GM12878 (cell line): ENCODE results near the gene STK35.

Source experiments
- POLR2AphosphoS2 ChIP-seq: IDR thresholded peaks from 2 replicates; pipeline ENCODE4 v1.6.1; 2011; ENCODE audit warnings: low read depth, mild to moderate bottlenecking, low read length, improper control_type of control experiment, moderate library complexity
- TF ChIP-seq, protein P1 (sequence below), 3 experiments: IDR thresholded peaks in 2 of 3; conservative IDR thresholded peaks in 1 of 3; 2 replicates each; pipeline ENCODE4 v1.5.1; 2011; ENCODE audit warnings: low read depth in 3 of 3, low read length in 3 of 3, mild to moderate bottlenecking in 3 of 3, control low read depth in 2 of 3, moderate library complexity in 2 of 3, inconsistent platforms in 1 of 3, mixed read lengths in 1 of 3; ENCODE audit not compliant: control insufficient read depth in 2 of 3, insufficient read depth in 1 of 3; ENCODE audit errors: extremely low read depth in 1 of 3

DNA sequence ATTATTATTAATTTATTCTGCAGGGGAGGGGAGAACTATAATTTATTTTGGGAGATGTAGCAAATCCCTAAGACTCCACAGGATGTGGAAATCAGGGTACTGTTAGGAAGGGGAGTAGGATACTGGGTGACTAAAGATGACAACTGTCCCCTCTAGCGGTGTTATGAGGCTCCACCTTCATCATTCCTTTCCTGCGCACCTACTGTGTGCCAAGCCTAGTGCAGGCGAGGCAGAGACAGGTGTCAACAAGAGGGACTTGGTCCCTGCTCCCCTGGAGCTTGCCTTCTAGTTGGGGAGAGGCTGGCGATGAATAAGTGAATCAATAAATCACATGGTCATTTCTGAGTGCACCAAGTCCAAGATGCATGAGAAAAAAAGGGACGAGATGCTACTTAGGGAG, 65.5 kb downstream of the STK35 start:
- TF ChIP-seq, protein P1, sequence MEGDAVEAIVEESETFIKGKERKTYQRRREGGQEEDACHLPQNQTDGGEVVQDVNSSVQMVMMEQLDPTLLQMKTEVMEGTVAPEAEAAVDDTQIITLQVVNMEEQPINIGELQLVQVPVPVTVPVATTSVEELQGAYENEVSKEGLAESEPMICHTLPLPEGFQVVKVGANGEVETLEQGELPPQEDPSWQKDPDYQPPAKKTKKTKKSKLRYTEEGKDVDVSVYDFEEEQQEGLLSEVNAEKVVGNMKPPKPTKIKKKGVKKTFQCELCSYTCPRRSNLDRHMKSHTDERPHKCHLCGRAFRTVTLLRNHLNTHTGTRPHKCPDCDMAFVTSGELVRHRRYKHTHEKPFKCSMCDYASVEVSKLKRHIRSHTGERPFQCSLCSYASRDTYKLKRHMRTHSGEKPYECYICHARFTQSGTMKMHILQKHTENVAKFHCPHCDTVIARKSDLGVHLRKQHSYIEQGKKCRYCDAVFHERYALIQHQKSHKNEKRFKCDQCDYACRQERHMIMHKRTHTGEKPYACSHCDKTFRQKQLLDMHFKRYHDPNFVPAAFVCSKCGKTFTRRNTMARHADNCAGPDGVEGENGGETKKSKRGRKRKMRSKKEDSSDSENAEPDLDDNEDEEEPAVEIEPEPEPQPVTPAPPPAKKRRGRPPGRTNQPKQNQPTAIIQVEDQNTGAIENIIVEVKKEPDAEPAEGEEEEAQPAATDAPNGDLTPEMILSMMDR (IDR thresholded peaks at IDR 0.05 in 2 of 3, conservative IDR thresholded peaks at IDR 0.05 in 1 of 3; ENCODE audit: control insufficient read depth in 2 of 3, extremely low read depth in 1 of 3, insufficient read depth in 1 of 3, low read depth in 3 of 3, low read length in 3 of 3): no peak
- TF ChIP-seq POLR2AphosphoS2: no peak
